ENCODE measurements around the gene PLK1.

Gene PLK1

DNA sequence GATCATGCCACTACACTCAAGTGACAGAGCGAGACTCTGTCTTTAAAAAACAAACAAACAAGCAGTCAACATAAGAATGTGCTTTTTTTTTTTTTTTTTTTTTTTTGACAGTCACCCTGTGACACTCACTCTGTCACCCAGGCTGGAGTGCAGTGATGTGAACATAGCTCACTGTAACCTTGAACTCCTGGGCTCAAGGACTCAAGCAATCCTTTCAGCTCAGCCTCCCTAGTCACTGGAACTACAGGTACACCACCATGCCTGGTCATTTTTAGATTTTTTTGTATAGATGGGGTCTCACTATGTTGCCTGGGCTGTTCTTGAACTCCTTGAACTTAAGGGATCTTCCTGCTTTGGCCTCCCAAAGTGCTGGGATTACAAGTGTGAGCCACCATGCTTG, 60.8 kb downstream of the PLK1 start:
- no peak overlapping the region for H3K4me3 ChIP-seq (replicated peaks; ENCODE audit: low read depth, low read length)
- no peak for DNase-seq (ENCODE audit: extremely low read depth, low read depth)
- TF ChIP-seq, protein P1, sequence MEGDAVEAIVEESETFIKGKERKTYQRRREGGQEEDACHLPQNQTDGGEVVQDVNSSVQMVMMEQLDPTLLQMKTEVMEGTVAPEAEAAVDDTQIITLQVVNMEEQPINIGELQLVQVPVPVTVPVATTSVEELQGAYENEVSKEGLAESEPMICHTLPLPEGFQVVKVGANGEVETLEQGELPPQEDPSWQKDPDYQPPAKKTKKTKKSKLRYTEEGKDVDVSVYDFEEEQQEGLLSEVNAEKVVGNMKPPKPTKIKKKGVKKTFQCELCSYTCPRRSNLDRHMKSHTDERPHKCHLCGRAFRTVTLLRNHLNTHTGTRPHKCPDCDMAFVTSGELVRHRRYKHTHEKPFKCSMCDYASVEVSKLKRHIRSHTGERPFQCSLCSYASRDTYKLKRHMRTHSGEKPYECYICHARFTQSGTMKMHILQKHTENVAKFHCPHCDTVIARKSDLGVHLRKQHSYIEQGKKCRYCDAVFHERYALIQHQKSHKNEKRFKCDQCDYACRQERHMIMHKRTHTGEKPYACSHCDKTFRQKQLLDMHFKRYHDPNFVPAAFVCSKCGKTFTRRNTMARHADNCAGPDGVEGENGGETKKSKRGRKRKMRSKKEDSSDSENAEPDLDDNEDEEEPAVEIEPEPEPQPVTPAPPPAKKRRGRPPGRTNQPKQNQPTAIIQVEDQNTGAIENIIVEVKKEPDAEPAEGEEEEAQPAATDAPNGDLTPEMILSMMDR (IDR thresholded peaks at IDR 0.05; ENCODE audit: low read depth, low read length, missing control alignments) = no peak

All from HFF-Myc (cell line).